GM18951 (cell line): Measurements from ENCODE around the gene MAF.

Experiments
- POLR2A ChIP-seq: IDR thresholded peaks from 4 replicates; pipeline ENCODE4 v1.6.1; 2011; ENCODE audit warnings: mild to moderate bottlenecking; ENCODE audit not compliant: insufficient read length, insufficient read depth; ENCODE audit errors: extremely low read depth
- in situ Hi-C: fragments of 300-500 bp; cut with MboI; formaldehyde crosslinking; loops from one replicate; pipeline ENCODE4 v1.12.0; 2022; ENCODE audit warnings: low sequenced_read_pairs, mixed read lengths, inconsistent platforms; ENCODE audit not compliant: unreplicated experiment

Gene MAF

GRCh38 chr16:79603055-79603454, 2.5 kb upstream of the MAF start:
- no peak for TF ChIP-seq POLR2A
- in situ Hi-C loops, result no loop called here

- TF ChIP-seq POLR2A, result no peak
- in situ Hi-C loops, result no loop called here
Observed at GRCh38 chr16:79602628-79603014, 2.1 kb upstream of the MAF start.

GRCh38 chr16:79601931-79602627, 1.5 kb upstream of the MAF start:
- in situ Hi-C loops, result no loop called here

GRCh38 chr16:79601092-79601930, 774 bp upstream of the MAF start:
- in situ Hi-C loops, result no loop called here
- no peak for TF ChIP-seq POLR2A

More at GRCh38 chr16:79601931-79602627, 1.5 kb upstream of the MAF start:
- no peak for TF ChIP-seq POLR2A

- in situ Hi-C loops, result no loop called here
- TF ChIP-seq POLR2A, result no peak
Observed at GRCh38 chr16:79599837-79600637, 500 bp downstream of the MAF start.

GRCh38 chr16:79599256-79599836, 1.2 kb downstream of the MAF start:
- in situ Hi-C loops, result no loop called here
- no peak for TF ChIP-seq POLR2A

GRCh38 chr16:79598348-79599181, 2.0 kb downstream of the MAF start:
- in situ Hi-C loops, result no loop called here
- TF ChIP-seq POLR2A, result no peak

GRCh38 chr16:79598063-79598347, 2.5 kb downstream of the MAF start:
- no peak for TF ChIP-seq POLR2A

GRCh38 chr16:79597277-79598062, 3.1 kb downstream of the MAF start:
- in situ Hi-C loops, result no loop called here
- no peak for TF ChIP-seq POLR2A

More at GRCh38 chr16:79598063-79598347, 2.5 kb downstream of the MAF start:
- in situ Hi-C loops, result no loop called here

GRCh38 chr16:79595931-79596450, 4.5 kb downstream of the MAF start:
- TF ChIP-seq POLR2A, result no peak
- in situ Hi-C loops, result no loop called here

GRCh38 chr16:79595231-79595641, 5.3 kb downstream of the MAF start:
- TF ChIP-seq POLR2A, result no peak
- in situ Hi-C loops, result no loop called here
